H9 (cell line): ENCODE data around the gene PCF11. TPM values are rescaled to one million over a fixed set of nuclear protein-coding genes. Genes with fewer than 3 reads are reported as not detected.

Experiments
- DNase-seq: peaks from one replicate; pipeline ENCODE4 v3.0.0-alpha.2; 2017
- H2AFZ ChIP-seq: one replicate; pipeline ENCODE4 v1.6.1; 2013; ENCODE audit warnings: mild to moderate bottlenecking, low read length, control low read depth, moderate library complexity
- H2AK5ac ChIP-seq: 2 replicates; pipeline ENCODE4 v1.6.1; 2013; ENCODE audit warnings: low read length, control low read depth, mixed read lengths; ENCODE audit not compliant: insufficient read length
- H2BK120ac ChIP-seq: one replicate; pipeline ENCODE4 v1.6.1; 2013; ENCODE audit warnings: low read depth, mild to moderate bottlenecking, low read length, control low read depth, inconsistent platforms; ENCODE audit not compliant: poor library complexity, severe bottlenecking
- H2BK12ac ChIP-seq: 2 replicates; pipeline ENCODE4 v1.6.1; 2013; ENCODE audit warnings: low read length, control low read depth, mixed read lengths, low read depth; ENCODE audit not compliant: insufficient read length
- H2BK15ac ChIP-seq: 2 replicates; pipeline ENCODE4 v1.6.1; 2013; ENCODE audit warnings: low read depth, low read length, control low read depth
- H2BK20ac ChIP-seq: one replicate; pipeline ENCODE4 v1.6.1; 2013; ENCODE audit warnings: low read depth, mild to moderate bottlenecking, low read length, control low read depth, inconsistent platforms; ENCODE audit not compliant: poor library complexity, severe bottlenecking
- H2BK5ac ChIP-seq: 2 replicates; pipeline ENCODE4 v1.6.1; 2013; ENCODE audit warnings: low read length, control low read depth, mixed read lengths; ENCODE audit not compliant: insufficient read length
- H3K14ac ChIP-seq: 2 replicates; pipeline ENCODE4 v1.6.1; 2013; ENCODE audit warnings: low read length, control low read depth; ENCODE audit not compliant: insufficient read depth
- H3K18ac ChIP-seq: 2 replicates; pipeline ENCODE4 v1.6.1; 2013; ENCODE audit warnings: low read depth, mild to moderate bottlenecking, mixed read lengths, low read length, control low read depth; ENCODE audit not compliant: insufficient read length
- H3K23ac ChIP-seq: 2 replicates; pipeline ENCODE4 v1.6.1; 2013; ENCODE audit warnings: low read length, control low read depth, mixed read lengths, low read depth; ENCODE audit not compliant: insufficient read length
- H3K23me2 ChIP-seq: 2 replicates; pipeline ENCODE4 v1.6.1; 2013; ENCODE audit warnings: low read depth, mild to moderate bottlenecking, mixed read lengths, low read length, control low read depth; ENCODE audit not compliant: insufficient read length, poor library complexity, severe bottlenecking
- H3K27ac ChIP-seq: 2 replicates; pipeline ENCODE4 v1.5.1; 2013; ENCODE audit warnings: low read length, control low read depth, mixed read lengths, low read depth; ENCODE audit not compliant: insufficient read length
- H3K27me3 ChIP-seq: 2 replicates; pipeline ENCODE4 v1.6.1; 2013; ENCODE audit warnings: low read length, control low read depth, inconsistent platforms; ENCODE audit not compliant: insufficient read depth
- H3K4ac ChIP-seq: 2 replicates; pipeline ENCODE4 v1.6.1; 2013; ENCODE audit warnings: low read depth, mild to moderate bottlenecking, control low read depth, inconsistent platforms, low read length, moderate library complexity
- H3K4me1 ChIP-seq: 2 replicates; pipeline ENCODE4 v1.6.1; 2013; ENCODE audit warnings: low read length, control low read depth, inconsistent platforms; ENCODE audit not compliant: insufficient read depth
- H3K4me2 ChIP-seq: 2 replicates; pipeline ENCODE4 v1.6.1; 2013; ENCODE audit warnings: low read length, control low read depth, mixed read lengths; ENCODE audit not compliant: insufficient read length, insufficient read depth
- H3K56ac ChIP-seq: 2 replicates; pipeline ENCODE4 v1.6.1; 2013; ENCODE audit warnings: low read depth, mild to moderate bottlenecking, mixed read lengths, low read length, control low read depth; ENCODE audit not compliant: insufficient read length
- H3K79me1 ChIP-seq: 2 replicates; pipeline ENCODE4 v1.6.1; 2013; ENCODE audit warnings: low read depth, mild to moderate bottlenecking, moderate library complexity, low read length, control low read depth, inconsistent platforms; ENCODE audit not compliant: insufficient read depth, poor library complexity, severe bottlenecking
- H3K79me2 ChIP-seq: 2 replicates; pipeline ENCODE4 v1.6.1; 2013; ENCODE audit warnings: low read length, control low read depth, inconsistent platforms; ENCODE audit not compliant: insufficient read depth
- H3K9ac ChIP-seq: 2 replicates; pipeline ENCODE4 v1.6.1; 2013; ENCODE audit warnings: low read length, control low read depth, mixed read lengths; ENCODE audit not compliant: insufficient read length; ENCODE audit errors: extremely low read depth
- H3K9me3 ChIP-seq: one replicate; pipeline ENCODE4 v1.6.1; 2013; ENCODE audit warnings: low read depth, low read length, inconsistent platforms; ENCODE audit not compliant: control insufficient read depth
- H3T11ph ChIP-seq: one replicate; pipeline ENCODE4 v1.6.1; 2013; ENCODE audit warnings: mild to moderate bottlenecking, low read length, control low read depth, inconsistent platforms
- H4K20me1 ChIP-seq: one replicate; pipeline ENCODE4 v1.6.1; 2013; ENCODE audit not compliant: control insufficient read depth, insufficient read length, insufficient read depth
- H4K5ac ChIP-seq: 2 replicates; pipeline ENCODE4 v1.6.1; 2013; ENCODE audit warnings: low read depth, mild to moderate bottlenecking, mixed read lengths, low read length, control low read depth; ENCODE audit not compliant: insufficient read length
- H4K8ac ChIP-seq: replicated peaks from 2 replicates; pipeline ENCODE4 v1.6.1; 2013; ENCODE audit warnings: low read length, control low read depth, mixed read lengths, low read depth; ENCODE audit not compliant: insufficient read length
- H4K91ac ChIP-seq: 2 replicates; pipeline ENCODE4 v1.6.1; 2013; ENCODE audit warnings: low read depth, mild to moderate bottlenecking, moderate library complexity, mixed read lengths, low read length, control low read depth; ENCODE audit not compliant: insufficient read length
- H3K27ac Mint-ChIP-seq, 3 experiments: 2 replicates in 2 of 3; 3 replicates in 1 of 3; pipeline ENCODE4 v1.8.0; 2020 to 2021; ENCODE audit warnings: mixed read lengths in 3 of 3, mild to moderate bottlenecking in 1 of 3, moderate library complexity in 1 of 3
- H3K27me3 Mint-ChIP-seq: 2 replicates; pipeline ENCODE4 v1.8.0; 2021; ENCODE audit warnings: low read depth, mild to moderate bottlenecking, moderate library complexity, mixed read lengths
- H3K36me3 Mint-ChIP-seq, 3 experiments: 2 replicates in 2 of 3; 3 replicates in 1 of 3; pipeline ENCODE4 v1.8.0; 2020 to 2021; ENCODE audit warnings: low read depth in 3 of 3, mixed read lengths in 3 of 3; ENCODE audit not compliant: insufficient read depth in 1 of 3
- H3K4me1 Mint-ChIP-seq, 2 experiments: 2 replicates each; pipeline ENCODE4 v1.8.0; 2020; ENCODE audit warnings: mixed read lengths in 2 of 2
- H3K4me3 Mint-ChIP-seq, 2 experiments: 2 replicates in 1 of 2; 3 replicates in 1 of 2; pipeline ENCODE4 v1.8.0; 2020 to 2021; ENCODE audit warnings: mild to moderate bottlenecking in 2 of 2, mixed read lengths in 2 of 2, moderate library complexity in 1 of 2
- H3K9me3 Mint-ChIP-seq, 2 experiments: 2 replicates in 1 of 2; 3 replicates in 1 of 2; pipeline ENCODE4 v1.8.0; 2020; ENCODE audit warnings: mild to moderate bottlenecking in 2 of 2, mixed read lengths in 2 of 2, moderate library complexity in 1 of 2
- CTCF ChIP-seq: fragments of 200-600 bp; sonication (generic); conservative IDR thresholded peaks from 3 replicates; pipeline ENCODE4 v1.8.0; 2021; ENCODE audit warnings: antibody characterized with exemption, mild to moderate bottlenecking
- WGBS: extraction: QIAGEN DNeasy Blood & Tissue Kit; methylation state at CpG from one replicate; pipeline ENCODE4 v1.1.7; 2013; ENCODE audit warnings: missing lambda C conversion rate, low lambda C conversion rate, mixed read lengths; ENCODE audit not compliant: insufficient read length; ENCODE audit errors: extremely low coverage; 5-methylcytosine and 5-hydroxymethylcytosine counted together
- total RNA-seq: library from RNA; stranded (reverse); gene quantifications from 2 replicates; pipeline ENCODE4 v1.2.1, GENCODE V29; 2021

Gene PCF11
- total RNA-seq, 1 experiment from 2014 or later: 50.9 TPM

GRCh38 chr11:83175815-83176214 lies 18.9 kb downstream of the PCF11 start:
- Mint-ChIP-seq H3K27ac (no peak overlapping the region), H3K36me3 (peaks cover 20 to 73% (median 57%) of the 10 kb centered on the region in 3 experiments), H3K9me3 (no peaks in the 10 kb centered on the region), H3K4me1 (0 out of 4 replicates have a peak, but pooled peaks cover 0 to 4% of the 10 kb centered on the region in 2 experiments), H3K4me3 (no peak overlapping the region), H3K27me3 (no peaks in the 10 kb centered on the region)
- Histone ChIP-seq H4K8ac (no peak overlapping the region), H2BK5ac (no peak overlapping the region), H4K91ac (no peak overlapping the region), H3K4ac (no peak overlapping the region), H3K27ac (no peak overlapping the region), H3K23me2 (no peaks in the 10 kb centered on the region), H2AFZ (no peak overlapping the region), H2BK20ac (no peak overlapping the region), H2BK15ac (no peak overlapping the region), H3K79me1 (peaks cover 4% of the 10 kb centered on the region), H3K4me2 (no peak overlapping the region), H3K56ac (no peak overlapping the region), H2BK120ac (no peak overlapping the region), H3T11ph (no peak overlapping the region), H3K14ac (no peak overlapping the region), H4K20me1 (no peaks in the 10 kb centered on the region), H3K23ac (no peak overlapping the region), H3K9me3 (no peaks in the 10 kb centered on the region), H4K5ac (no peak overlapping the region), H3K27me3 (no peaks in the 10 kb centered on the region), H3K18ac (no peak overlapping the region), H2BK12ac (no peak overlapping the region), H3K79me2 (peaks cover 10% of the 10 kb centered on the region; the same call in 1 of the 2 replicates), H3K9ac (no peak overlapping the region), H3K4me1 (no peaks in the 10 kb centered on the region), H2AK5ac (no peak overlapping the region)
- WGBS: no CpG with 5 or more reads among the region's 1 CpG
- no peak for DNase-seq
- TF ChIP-seq CTCF: no peak
